WTC11 (cell line): ENCODE data around the gene ZFAND3. TPM values are rescaled to one million over a fixed set of nuclear protein-coding genes. Genes with fewer than 3 reads are reported as not detected.

Experiments
- ATAC-seq: fragments of 200-7000 bp; cut with Tn5 transposase; 2 replicates; pipeline ENCODE4 v1.10.0; 2021; ENCODE audit warnings: mild to moderate bottlenecking, moderate library complexity
- CTCF ChIA-PET: fragments of 300-600 bp; sonication (Branson Sonifier 250); formaldehyde crosslinking; loops from one replicate; lab custom pipeline; 2021; ENCODE audit warnings: antibody characterized with exemption; lab: Charles Lee
- POLR2A ChIA-PET: fragments of 350-600 bp; sonication (Branson Sonifier 250); formaldehyde crosslinking; loops from one replicate; lab custom pipeline; 2021; ENCODE audit warnings: antibody characterized with exemption; lab: Charles Lee
- DNase-seq: peaks from one replicate; pipeline ENCODE4 v3.0.0; 2021; ENCODE audit warnings: low spot score
- H3K27ac Mint-ChIP-seq: 2 replicates; pipeline ENCODE4 v1.8.0; 2021; ENCODE audit warnings: mixed read lengths
- H3K27me3 Mint-ChIP-seq: 2 replicates; pipeline ENCODE4 v1.8.0; 2021; ENCODE audit warnings: low read depth, mild to moderate bottlenecking, moderate library complexity, mixed read lengths
- H3K36me3 Mint-ChIP-seq: 2 replicates; pipeline ENCODE4 v1.8.0; 2021; ENCODE audit warnings: mixed read lengths
- H3K4me1 Mint-ChIP-seq: 2 replicates; pipeline ENCODE4 v1.8.0; 2022; ENCODE audit warnings: mixed read lengths
- H3K4me3 Mint-ChIP-seq: 2 replicates; pipeline ENCODE4 v1.8.0; 2021; ENCODE audit warnings: mild to moderate bottlenecking, moderate library complexity, mixed read lengths
- H3K9me3 Mint-ChIP-seq: 2 replicates; pipeline ENCODE4 v1.8.0; 2021; ENCODE audit warnings: mixed read lengths
- ATF1 ChIP-seq: sonication (generic); formaldehyde crosslinking; IDR thresholded peaks from 2 replicates; pipeline ENCODE4 v1.8.1; 2023; ENCODE audit warnings: mild to moderate bottlenecking, moderate library complexity, missing genetic modification reagents
- ESRRA ChIP-seq: sonication (generic); formaldehyde crosslinking; IDR thresholded peaks from 2 replicates; pipeline ENCODE4 v1.8.1; 2022; ENCODE audit warnings: mild to moderate bottlenecking, missing genetic modification reagents, borderline replicate concordance
- FOXP1 ChIP-seq: sonication (generic); formaldehyde crosslinking; IDR thresholded peaks from 2 replicates; pipeline ENCODE4 v1.8.0; 2022; ENCODE audit warnings: missing genetic modification reagents, mild to moderate bottlenecking, moderate library complexity, borderline replicate concordance
- FOXP4 ChIP-seq: sonication (generic); formaldehyde crosslinking; IDR thresholded peaks from 2 replicates; pipeline ENCODE4 v1.8.0; 2022; ENCODE audit warnings: mild to moderate bottlenecking, missing genetic modification reagents
- HMGXB4 ChIP-seq: sonication (generic); formaldehyde crosslinking; IDR thresholded peaks from 2 replicates; pipeline ENCODE4 v1.8.1; 2023; ENCODE audit warnings: mild to moderate bottlenecking, moderate library complexity, missing genetic modification reagents
- IRF2 ChIP-seq: sonication (generic); formaldehyde crosslinking; IDR thresholded peaks from 2 replicates; pipeline ENCODE4 v1.8.0; 2022; ENCODE audit warnings: low read depth, missing genetic modification reagents, borderline replicate concordance
- NFE2L1 ChIP-seq: sonication (generic); formaldehyde crosslinking; IDR thresholded peaks from 2 replicates; pipeline ENCODE4 v1.8.1; 2023; ENCODE audit warnings: missing genetic modification reagents
- PRRX2 ChIP-seq: fragments of 250-450 bp; sonication (Bioruptor Pico); IDR thresholded peaks from 2 replicates; pipeline ENCODE4 v1.8.0; 2021; ENCODE audit warnings: mild to moderate bottlenecking
- SOX15 ChIP-seq: fragments of 250-450 bp; sonication (Bioruptor Pico); IDR thresholded peaks from 2 replicates; pipeline ENCODE4 v1.9.0; 2021; ENCODE audit warnings: mild to moderate bottlenecking
- TCF7 ChIP-seq: sonication (generic); formaldehyde crosslinking; IDR thresholded peaks from 2 replicates; pipeline ENCODE4 v1.8.0; 2022; ENCODE audit warnings: mild to moderate bottlenecking, low read depth, missing genetic modification reagents, moderate library complexity
- TP53 ChIP-seq: sonication (generic); formaldehyde crosslinking; IDR thresholded peaks from 2 replicates; pipeline ENCODE4 v1.8.1; 2023; ENCODE audit warnings: mild to moderate bottlenecking, missing genetic modification reagents
- USF1 ChIP-seq: sonication (generic); formaldehyde crosslinking; IDR thresholded peaks from 2 replicates; pipeline ENCODE4 v1.8.0; 2022; ENCODE audit warnings: mild to moderate bottlenecking, missing genetic modification reagents
- ZBTB21 ChIP-seq: sonication (generic); formaldehyde crosslinking; IDR thresholded peaks from 2 replicates; pipeline ENCODE4 v1.8.1; 2023; ENCODE audit warnings: mild to moderate bottlenecking, missing genetic modification reagents, borderline replicate concordance
- ZNF121 ChIP-seq: sonication (generic); formaldehyde crosslinking; IDR thresholded peaks from 2 replicates; pipeline ENCODE4 v1.8.0; 2023; ENCODE audit warnings: missing genetic modification reagents
- ZNF219 ChIP-seq: sonication (generic); formaldehyde crosslinking; IDR thresholded peaks from 2 replicates; pipeline ENCODE4 v1.8.0; 2023; ENCODE audit warnings: missing genetic modification reagents, mild to moderate bottlenecking, borderline replicate concordance
- ZNF263 ChIP-seq: sonication (generic); formaldehyde crosslinking; IDR thresholded peaks from 2 replicates; pipeline ENCODE4 v1.8.1; 2022; ENCODE audit warnings: low read depth, mild to moderate bottlenecking, moderate library complexity, missing genetic modification reagents
- ZNF281 ChIP-seq: sonication (generic); formaldehyde crosslinking; IDR thresholded peaks from 2 replicates; pipeline ENCODE4 v1.8.0; 2023; ENCODE audit warnings: mild to moderate bottlenecking, missing genetic modification reagents
- ZSCAN18 ChIP-seq: fragments of 250-450 bp; sonication (Bioruptor Pico); IDR thresholded peaks from 2 replicates; pipeline ENCODE4 v2.1.2; 2022; ENCODE audit warnings: mild to moderate bottlenecking, moderate library complexity
- total RNA-seq: library from RNA; stranded (reverse); gene quantifications from 3 replicates; pipeline ENCODE4 v1.2.3, GENCODE V29; 2021
- TF ChIP-seq, protein P1 (sequence below): sonication (generic); formaldehyde crosslinking; IDR thresholded peaks from 2 replicates; pipeline ENCODE4 v1.8.0; 2022; ENCODE audit warnings: missing genetic modification reagents

ZFAND3 gene
- total RNA-seq, 1 experiment from 2014 or later = 50.3 TPM

DNA sequence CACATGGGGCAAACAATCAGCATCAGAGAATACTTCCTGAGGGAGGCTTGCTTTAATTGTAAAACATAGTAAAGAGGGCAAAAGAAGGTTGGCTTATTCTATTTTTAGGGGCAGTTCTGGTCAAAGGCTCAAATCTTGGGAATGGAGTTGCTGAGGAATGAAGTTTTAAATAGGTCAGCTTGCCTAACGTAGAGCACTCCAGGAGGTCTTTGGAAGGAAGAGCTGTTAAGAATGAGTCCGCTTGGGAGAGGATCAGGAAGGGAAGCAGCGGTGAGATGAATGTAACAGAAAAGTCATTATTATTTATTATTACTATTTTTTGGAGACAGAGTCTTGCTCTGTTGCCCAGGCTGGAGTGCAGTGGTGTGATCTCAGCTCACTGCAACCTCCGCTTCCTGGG is 108.7 kb downstream of the ZFAND3 start:
- Mint-ChIP-seq H3K9me3 (no peaks in the 10 kb centered on the region), H3K27ac (peak overlapping the region; percentile 59; the same call in 1 of the 2 replicates), H3K27me3 (no peaks in the 10 kb centered on the region), H3K4me3 (no peak overlapping the region), H3K4me1 (peaks cover 54% of the 10 kb centered on the region), H3K36me3 (no peaks in the 10 kb centered on the region)
- ChIA-PET POLR2A (no interaction called here), CTCF (interaction anchor here (0.5 to 0.8 kb wide), 3 partner anchors 26 to 114 kb away, joined by 3 to 4 read pairs (median 4); no protein-coding TSS in a partner anchor)
- no peak for TF ChIP-seq ESRRA
- TF ChIP-seq ZBTB21 (CRISPR knock-in tag) = no peak
- no peak for TF ChIP-seq NFE2L1 (CRISPR knock-in tag)
- no peak for TF ChIP-seq ZSCAN18 (CRISPR knock-in tag)
- TF ChIP-seq FOXP1 (CRISPR knock-in tag) = no peak
- no peak for TF ChIP-seq ZNF263 (CRISPR knock-in tag)
- TF ChIP-seq PRRX2 = no peak
- TF ChIP-seq FOXP4 (CRISPR knock-in tag) = no peak
- TF ChIP-seq ATF1 (CRISPR knock-in tag) = no peak
- no peak for TF ChIP-seq ZNF121 (CRISPR knock-in tag)
- TF ChIP-seq ZNF219 = no peak
- TF ChIP-seq ZNF281 (CRISPR knock-in tag) = no peak
- no peak for TF ChIP-seq SOX15
- no peak for TF ChIP-seq TCF7 (CRISPR knock-in tag)
- DNase-seq = no peak
- ATAC-seq = no peak

DNA sequence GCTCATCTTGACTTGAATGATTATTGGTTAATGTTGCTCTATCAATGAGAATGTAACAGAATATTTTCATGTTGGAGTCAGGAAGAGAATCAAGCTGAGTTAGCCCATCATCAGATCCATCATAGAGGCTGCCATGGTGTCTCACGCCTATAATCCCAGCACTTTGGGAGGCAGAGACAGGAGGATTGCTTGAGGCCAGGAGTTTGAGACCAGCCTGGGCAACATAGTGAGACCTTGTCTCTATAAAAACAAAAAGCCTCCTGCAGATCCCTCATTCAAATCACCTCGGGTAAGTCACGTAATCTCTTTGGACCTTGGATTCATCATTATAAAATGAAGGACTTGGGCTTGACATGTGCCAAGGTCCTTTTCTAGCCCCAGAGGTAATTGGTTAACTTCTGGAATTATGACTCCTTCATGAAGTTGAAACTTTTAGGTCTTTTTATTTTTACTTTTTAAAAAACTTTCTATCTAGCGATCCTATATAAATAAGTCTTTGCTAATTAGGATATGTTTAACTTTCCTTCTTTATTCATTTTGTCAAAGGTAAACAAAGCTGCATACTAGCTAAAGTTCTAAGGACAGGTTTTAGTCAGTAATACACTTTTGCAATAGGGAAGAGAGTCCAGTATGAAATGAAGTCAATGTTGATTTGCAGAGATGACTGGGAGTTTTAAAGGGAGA is 110.9 kb downstream of the ZFAND3 start:
- ATAC-seq = no peak
- no peak for DNase-seq
- Mint-ChIP-seq H3K4me3 (no peak overlapping the region), H3K4me1 (peaks cover 56% of the 10 kb centered on the region), H3K27me3 (no peaks in the 10 kb centered on the region), H3K36me3 (no peaks in the 10 kb centered on the region), H3K9me3 (no peaks in the 10 kb centered on the region), H3K27ac (peak overlapping the region; percentile 28)
- ChIA-PET POLR2A (no interaction called here), CTCF (interaction anchor here (0.6 to 0.8 kb wide), 3 partner anchors 16 to 238 kb away, joined by 3 read pairs; no protein-coding TSS in a partner anchor)
- TF ChIP-seq ZNF121 (CRISPR knock-in tag) = 0 out of 2 replicates have a peak, but pooled peaks have one; percentile 34
- TF ChIP-seq IRF2 (CRISPR knock-in tag) = no peak

- POLR2A ChIA-PET = interaction anchor here (0.7 kb wide), 1 partner anchor 473 kb away, joined by 4 read pairs; no protein-coding TSS in a partner anchor
- Mint-ChIP-seq H3K36me3 (no peaks in the 10 kb centered on the region), H3K27ac (peak overlapping the region; percentile 21; the same call in 1 of the 2 replicates), H3K27me3 (no peaks in the 10 kb centered on the region), H3K4me1 (peaks cover 55% of the 10 kb centered on the region), H3K4me3 (no peak overlapping the region), H3K9me3 (no peaks in the 10 kb centered on the region)
- DNase-seq = no peak
- ATAC-seq = no peak
- CTCF ChIA-PET = interaction anchor here (0.5 to 0.6 kb wide), 2 partner anchors 16 to 72 kb away, joined by 3 read pairs; no protein-coding TSS in a partner anchor
- TF ChIP-seq, protein P1, sequence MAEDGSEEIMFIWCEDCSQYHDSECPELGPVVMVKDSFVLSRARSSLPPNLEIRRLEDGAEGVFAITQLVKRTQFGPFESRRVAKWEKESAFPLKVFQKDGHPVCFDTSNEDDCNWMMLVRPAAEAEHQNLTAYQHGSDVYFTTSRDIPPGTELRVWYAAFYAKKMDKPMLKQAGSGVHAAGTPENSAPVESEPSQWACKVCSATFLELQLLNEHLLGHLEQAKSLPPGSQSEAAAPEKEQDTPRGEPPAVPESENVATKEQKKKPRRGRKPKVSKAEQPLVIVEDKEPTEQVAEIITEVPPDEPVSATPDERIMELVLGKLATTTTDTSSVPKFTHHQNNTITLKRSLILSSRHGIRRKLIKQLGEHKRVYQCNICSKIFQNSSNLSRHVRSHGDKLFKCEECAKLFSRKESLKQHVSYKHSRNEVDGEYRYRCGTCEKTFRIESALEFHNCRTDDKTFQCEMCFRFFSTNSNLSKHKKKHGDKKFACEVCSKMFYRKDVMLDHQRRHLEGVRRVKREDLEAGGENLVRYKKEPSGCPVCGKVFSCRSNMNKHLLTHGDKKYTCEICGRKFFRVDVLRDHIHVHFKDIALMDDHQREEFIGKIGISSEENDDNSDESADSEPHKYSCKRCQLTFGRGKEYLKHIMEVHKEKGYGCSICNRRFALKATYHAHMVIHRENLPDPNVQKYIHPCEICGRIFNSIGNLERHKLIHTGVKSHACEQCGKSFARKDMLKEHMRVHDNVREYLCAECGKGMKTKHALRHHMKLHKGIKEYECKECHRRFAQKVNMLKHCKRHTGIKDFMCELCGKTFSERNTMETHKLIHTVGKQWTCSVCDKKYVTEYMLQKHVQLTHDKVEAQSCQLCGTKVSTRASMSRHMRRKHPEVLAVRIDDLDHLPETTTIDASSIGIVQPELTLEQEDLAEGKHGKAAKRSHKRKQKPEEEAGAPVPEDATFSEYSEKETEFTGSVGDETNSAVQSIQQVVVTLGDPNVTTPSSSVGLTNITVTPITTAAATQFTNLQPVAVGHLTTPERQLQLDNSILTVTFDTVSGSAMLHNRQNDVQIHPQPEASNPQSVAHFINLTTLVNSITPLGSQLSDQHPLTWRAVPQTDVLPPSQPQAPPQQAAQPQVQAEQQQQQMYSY (CRISPR knock-in tag) = no peak
- TF ChIP-seq HMGXB4 (CRISPR knock-in tag) (no peak), USF1 (CRISPR knock-in tag) (no peak), TP53 (no peak)
Observed at GRCh38 chr6:37931066-37931465, 111.5 kb downstream of the ZFAND3 start.
